Liver (tissue), 3 donors: ENCODE data around the gene HARS1.

Experiments used
- CTCF ChIP-seq: fragments of 150-350 bp; IDR thresholded peaks from 2 replicates; pipeline ENCODE4 v1.5.1; 2017; ENCODE audit warnings: improper control_type of control experiment, low read depth, low read length; ENCODE audit not compliant: missing input control
- GABPA ChIP-seq, 2 donors: IDR thresholded peaks in 1 of 2; conservative IDR thresholded peaks in 1 of 2; 2 replicates each; pipeline ENCODE4 v1.6.1; 2016; ENCODE audit warnings: antibody characterized with exemption in 2 of 2, mild to moderate bottlenecking in 1 of 2, moderate library complexity in 1 of 2
- NR2F2 ChIP-seq: IDR thresholded peaks from 2 replicates; pipeline ENCODE4 v1.6.1; 2016; ENCODE audit warnings: antibody characterized with exemption
- donor health status: healthy.
- donor health status: healthy.

GRCh38 chr5:140678993-140679392 is 12.2 kb downstream of the HARS1 start:
- TF ChIP-seq CTCF (no peak), NR2F2 (no peak), GABPA (IDR thresholded peaks at IDR 0.05 in 1 of 2, conservative IDR thresholded peaks at IDR 0.05 in 1 of 2) (no peak)
